A549 (cell line): ENCODE results near the gene LEMD1. TPM values are rescaled to one million over a fixed set of nuclear protein-coding genes. Genes with fewer than 3 reads are reported as not detected.

Experiments
- ATAC-seq, 2 experiments: fragments of 200-7000 bp in 1 of 2; fragments of >200 bp in 1 of 2; cut with Nextera tagmentation in 1 of 2; cut with Tn5 transposase in 1 of 2; 3 replicates each; pipeline versions ENCODE4 v1.8.0 to v1.9.1; 2018 to 2020; ENCODE audit warnings: mild to moderate bottlenecking in 1 of 2, moderate library complexity in 1 of 2
- CTCF ChIA-PET: fragments of 300-600 bp; sonication (Branson Sonifier 250); formaldehyde crosslinking; extraction: SDS; loops from one replicate; lab custom pipeline; 2021; ENCODE audit warnings: antibody characterized with exemption, inconsistent platforms; lab: Yijun Ruan, JAX
- POLR2A ChIA-PET: fragments of 350-600 bp; formaldehyde crosslinking; extraction: SDS; loops from one replicate; lab custom pipeline; 2021; ENCODE audit warnings: antibody characterized with exemption, inconsistent platforms; lab: Yijun Ruan, JAX
- DNase-seq, 2 experiments: peaks; one replicate each; pipeline versions ENCODE4 v3.0.0 to v3.0.0-alpha.2; 2011 to 2016; ENCODE audit warnings: low read depth in 1 of 2, low spot score in 1 of 2
- FAIRE-seq: peaks from 2 replicates; lab custom pipeline; 2011; peaks lifted over from hg19 to GRCh38; lab: Jason Lieb, UNC
- H3K27ac ChIP-seq, 2 experiments: fragments of >200 bp; sonication (Bioruptor Twin); formaldehyde crosslinking; 3 replicates each; pipeline ENCODE4 v1.5.1; 2016 to 2017
- H3K4me1 ChIP-seq: fragments of >200 bp; sonication (Bioruptor Twin); formaldehyde crosslinking; 3 replicates; pipeline ENCODE4 v1.6.1; 2016
- H3K4me2 ChIP-seq: fragments of >200 bp; sonication (Bioruptor Twin); formaldehyde crosslinking; 3 replicates; pipeline ENCODE4 v1.6.1; 2016
- H3K4me3 ChIP-seq: fragments of >200 bp; sonication (Bioruptor Twin); formaldehyde crosslinking; 3 replicates; pipeline ENCODE4 v1.5.1; 2016
- H3K9me3 ChIP-seq: fragments of >200 bp; sonication (Bioruptor Twin); formaldehyde crosslinking; 3 replicates; pipeline ENCODE4 v1.6.1; 2016
- CBX2 ChIP-seq: fragments of 200-600 bp; sonication (generic); IDR thresholded peaks from 2 replicates; pipeline ENCODE4 v1.6.1; 2016; ENCODE audit warnings: low read depth, mild to moderate bottlenecking, borderline replicate concordance
- CEBPB ChIP-seq, 2 experiments: fragments of >200 bp in 1 of 2; sonication (Bioruptor Twin) in 1 of 2; formaldehyde crosslinking in 1 of 2; IDR thresholded peaks; 2 replicates each; pipeline ENCODE4 v1.6.1; 2012 to 2016
- CHD2 ChIP-seq: fragments of 150-350 bp; IDR thresholded peaks from 2 replicates; pipeline ENCODE4 v1.6.1; 2014; ENCODE audit warnings: low read length; ENCODE audit not compliant: partially characterized antibody
- CHD4 ChIP-seq: fragments of 200-600 bp; sonication (generic); IDR thresholded peaks from 2 replicates; pipeline ENCODE4 v1.6.1; 2016; ENCODE audit warnings: antibody characterized with exemption, mild to moderate bottlenecking, borderline replicate concordance
- EHMT2 ChIP-seq: fragments of 200-600 bp; sonication (generic); IDR thresholded peaks from 2 replicates; pipeline ENCODE4 v1.6.1; 2016; ENCODE audit warnings: antibody characterized with exemption, low read depth, mild to moderate bottlenecking, moderate library complexity
- EP300 ChIP-seq, 2 experiments: fragments of >200 bp; sonication (Bioruptor Twin); formaldehyde crosslinking; IDR thresholded peaks; 2 replicates in 1 of 2; 3 replicates in 1 of 2; pipeline ENCODE4 v1.6.1; 2016 to 2017
- FOSL2 ChIP-seq, 2 experiments: fragments of 450-650 bp in 1 of 2; fragments of >200 bp in 1 of 2; sonication (Bioruptor Twin) in 1 of 2; formaldehyde crosslinking; IDR thresholded peaks; 2 replicates each; pipeline versions ENCODE4 v1.5.0 to v1.6.1; 2016 to 2020; ENCODE audit warnings: mild to moderate bottlenecking in 1 of 2, moderate library complexity in 1 of 2
- FOXS1 ChIP-seq: fragments of 250-450 bp; sonication (Bioruptor Pico); IDR thresholded peaks from 2 replicates; pipeline ENCODE4 v1.5.0; 2020; ENCODE audit warnings: mild to moderate bottlenecking, moderate library complexity
- HEYL ChIP-seq: fragments of 250-450 bp; sonication (Bioruptor Pico); IDR thresholded peaks from 2 replicates; pipeline ENCODE4 v1.8.0; 2021; ENCODE audit warnings: mild to moderate bottlenecking, moderate library complexity
- HOXB5 ChIP-seq: fragments of 250-450 bp; sonication (Bioruptor Pico); IDR thresholded peaks from 2 replicates; pipeline ENCODE4 v1.5.0; 2020; ENCODE audit warnings: mild to moderate bottlenecking, moderate library complexity
- JUN ChIP-seq, 2 experiments: fragments of >200 bp; sonication (Bioruptor Twin); formaldehyde crosslinking; IDR thresholded peaks; 2 replicates in 1 of 2; 3 replicates in 1 of 2; pipeline ENCODE4 v1.6.1; 2016 to 2017
- JUNB ChIP-seq: fragments of >200 bp; sonication (Bioruptor Twin); formaldehyde crosslinking; IDR thresholded peaks from 2 replicates; pipeline ENCODE4 v1.6.1; 2016
- KDM1A ChIP-seq: fragments of 200-600 bp; sonication (generic); IDR thresholded peaks from 2 replicates; pipeline ENCODE4 v1.6.1; 2016; ENCODE audit warnings: low read depth, mild to moderate bottlenecking
- MAFK ChIP-seq: fragments of 450-650 bp; IDR thresholded peaks from 2 replicates; pipeline ENCODE4 v1.6.1; 2014; ENCODE audit not compliant: partially characterized antibody
- NFE2L2 ChIP-seq: fragments of 150-350 bp; conservative IDR thresholded peaks from 2 replicates; pipeline ENCODE4 v1.6.1; 2014; ENCODE audit warnings: low read length
- NPAS2 ChIP-seq: fragments of 250-450 bp; sonication (Bioruptor Pico); IDR thresholded peaks from 2 replicates; pipeline ENCODE4 v1.8.0; 2022; ENCODE audit warnings: mild to moderate bottlenecking, moderate library complexity, borderline replicate concordance
- NR3C1 ChIP-seq: fragments of >200 bp; sonication (Bioruptor Twin); formaldehyde crosslinking; IDR thresholded peaks from 3 replicates; pipeline ENCODE4 v1.6.1; 2017
- RAD21 ChIP-seq, 2 experiments: fragments of >200 bp in 1 of 2; sonication (Bioruptor Twin) in 1 of 2; formaldehyde crosslinking in 1 of 2; IDR thresholded peaks in 1 of 2; conservative IDR thresholded peaks in 1 of 2; 2 replicates in 1 of 2; 3 replicates in 1 of 2; pipeline ENCODE4 v1.6.1; 2012 to 2018; ENCODE audit warnings: inconsistent platforms in 1 of 2
- RCOR1 ChIP-seq: fragments of 150-350 bp; IDR thresholded peaks from 2 replicates; pipeline ENCODE4 v1.6.1; 2014; ENCODE audit warnings: antibody characterized with exemption, low read length, low read depth
- RFX5 ChIP-seq: fragments of 450-650 bp; IDR thresholded peaks from 2 replicates; pipeline ENCODE4 v1.7.1; 2014; ENCODE audit warnings: antibody characterized with exemption, mild to moderate bottlenecking, moderate library complexity
- RNF2 ChIP-seq: fragments of 200-600 bp; sonication (generic); IDR thresholded peaks from 2 replicates; pipeline ENCODE4 v1.6.1; 2016; ENCODE audit warnings: low read depth, mild to moderate bottlenecking, antibody characterized with exemption, moderate library complexity, borderline replicate concordance
- SMC3 ChIP-seq: fragments of >200 bp; sonication (Bioruptor Twin); formaldehyde crosslinking; IDR thresholded peaks from 3 replicates; pipeline ENCODE4 v1.6.1; 2018; ENCODE audit warnings: inconsistent platforms
- ZSCAN20 ChIP-seq: fragments of 250-450 bp; sonication (Bioruptor Pico); IDR thresholded peaks from 2 replicates; pipeline ENCODE4 v1.8.0; 2022; ENCODE audit warnings: mild to moderate bottlenecking, moderate library complexity
- WGBS: methylation state at CpG from one replicate; pipeline ENCODE4 v1.1.6; 2017; ENCODE audit errors: missing lambda C conversion rate; 5-methylcytosine and 5-hydroxymethylcytosine counted together
- polyA plus RNA-seq, 4 experiments: library from polyadenylated mRNA; depleted of rRNA in 3 of 4; stranded (reverse); fragments of >200 nt; fragmentation: RNase III in 1 of 4; extraction: RNeasy Plus Mini Kit Qiagen cat#74134 plus additional on column Dnase treatment in 1 of 4; gene quantifications; 2 replicates in 3 of 4; 3 replicates in 1 of 4; pipeline ENCODE4 v1.2.3, GENCODE V29; 2011 to 2017
- TF ChIP-seq, protein P1 (sequence below): fragments of 250-450 bp; sonication (Bioruptor Pico); IDR thresholded peaks from 2 replicates; pipeline ENCODE4 v1.5.0; 2020; ENCODE audit warnings: low read depth, mild to moderate bottlenecking, moderate library complexity
- TF ChIP-seq, protein P2 (sequence below): IDR thresholded peaks from 2 replicates; pipeline ENCODE4 v1.6.1; 2012

LEMD1 gene
- polyA plus RNA-seq, 2 of the 4 experiments (the other 2 are of a cell fraction): 0.14 to 0.18 TPM

DNA sequence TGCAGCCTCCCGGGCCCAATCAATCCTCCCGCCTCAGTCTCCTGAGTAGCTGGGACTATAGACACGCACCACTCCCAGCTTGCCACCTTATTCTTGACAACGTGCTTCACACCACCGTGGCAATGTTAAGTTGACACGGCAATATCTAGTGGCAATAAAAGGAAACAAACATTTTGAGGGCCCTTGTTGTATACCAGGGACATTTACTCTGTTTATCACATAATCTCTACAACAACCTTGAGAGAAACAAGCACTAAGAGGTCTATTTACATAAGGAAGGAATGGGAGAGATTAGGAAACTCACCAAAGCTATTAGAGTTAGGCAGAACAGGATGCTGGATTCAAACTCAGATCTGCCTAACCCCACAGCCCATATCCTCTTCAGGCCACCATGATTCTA, 68.2 kb downstream of the LEMD1 start (continued):
- TF ChIP-seq RAD21 (conservative IDR thresholded peaks at IDR 0.05 in 1 of 2, IDR thresholded peaks at IDR 0.05 in 1 of 2) (no peak), JUNB (no peak), HEYL (CRISPR knock-in tag) (no peak), CBX2 (no peak), NPAS2 (no peak)
- TF ChIP-seq, protein P1, sequence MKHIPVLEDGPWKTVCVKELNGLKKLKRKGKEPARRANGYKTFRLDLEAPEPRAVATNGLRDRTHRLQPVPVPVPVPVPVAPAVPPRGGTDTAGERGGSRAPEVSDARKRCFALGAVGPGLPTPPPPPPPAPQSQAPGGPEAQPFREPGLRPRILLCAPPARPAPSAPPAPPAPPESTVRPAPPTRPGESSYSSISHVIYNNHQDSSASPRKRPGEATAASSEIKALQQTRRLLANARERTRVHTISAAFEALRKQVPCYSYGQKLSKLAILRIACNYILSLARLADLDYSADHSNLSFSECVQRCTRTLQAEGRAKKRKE (CRISPR knock-in tag): no peak
- TF ChIP-seq, all 56 proteins: peak for 0

DNA sequence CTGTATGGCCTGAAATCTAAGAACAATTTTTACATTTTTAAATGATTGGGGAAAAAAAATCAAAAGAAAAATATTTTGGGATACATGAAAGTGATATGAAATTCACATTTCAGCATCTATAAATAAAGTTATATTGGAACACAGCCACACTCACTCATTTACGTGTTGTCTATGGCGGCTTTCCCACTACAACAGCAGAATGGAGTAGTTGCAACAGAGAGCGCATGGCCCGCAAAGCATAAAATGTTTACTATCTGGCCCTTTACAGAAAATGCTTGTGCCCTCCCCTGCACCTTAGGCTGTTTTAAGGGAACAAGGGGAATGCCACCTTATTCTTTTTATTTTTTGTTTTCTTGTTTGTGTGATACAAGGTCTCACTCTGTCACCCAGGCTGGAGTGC, 68.7 kb downstream of the LEMD1 start:
- no peak for FAIRE-seq
- ChIA-PET POLR2A (no interaction called here), CTCF (interaction anchor here (0.9 to 67.1 kb wide), 31 partner anchors 7 to 334 kb away, joined by 3 to 3627 read pairs (median 10); partner anchors contain the start of genes BLACAT1, NUAK2 and TMCC2)
- Histone ChIP-seq H3K4me1 (peaks cover 25% of the 10 kb centered on the region), H3K4me3 (no peak overlapping the region), H3K4me2 (no peak overlapping the region), H3K9me3 (no peaks in the 10 kb centered on the region), H3K27ac (no peak overlapping the region)
- no peak for ATAC-seq
- DNase-seq: no peak
- TF ChIP-seq CEBPB (IDR thresholded peaks at IDR 0.05): no peak
- no peak for TF ChIP-seq CHD4
- TF ChIP-seq ZSCAN20 (CRISPR knock-in tag): no peak
- no peak for TF ChIP-seq HOXB5 (CRISPR knock-in tag)
- no peak for TF ChIP-seq JUN (IDR thresholded peaks at IDR 0.05)
- WGBS: 93% methylated on average over 4 of the region's 4 CpGs

DNA sequence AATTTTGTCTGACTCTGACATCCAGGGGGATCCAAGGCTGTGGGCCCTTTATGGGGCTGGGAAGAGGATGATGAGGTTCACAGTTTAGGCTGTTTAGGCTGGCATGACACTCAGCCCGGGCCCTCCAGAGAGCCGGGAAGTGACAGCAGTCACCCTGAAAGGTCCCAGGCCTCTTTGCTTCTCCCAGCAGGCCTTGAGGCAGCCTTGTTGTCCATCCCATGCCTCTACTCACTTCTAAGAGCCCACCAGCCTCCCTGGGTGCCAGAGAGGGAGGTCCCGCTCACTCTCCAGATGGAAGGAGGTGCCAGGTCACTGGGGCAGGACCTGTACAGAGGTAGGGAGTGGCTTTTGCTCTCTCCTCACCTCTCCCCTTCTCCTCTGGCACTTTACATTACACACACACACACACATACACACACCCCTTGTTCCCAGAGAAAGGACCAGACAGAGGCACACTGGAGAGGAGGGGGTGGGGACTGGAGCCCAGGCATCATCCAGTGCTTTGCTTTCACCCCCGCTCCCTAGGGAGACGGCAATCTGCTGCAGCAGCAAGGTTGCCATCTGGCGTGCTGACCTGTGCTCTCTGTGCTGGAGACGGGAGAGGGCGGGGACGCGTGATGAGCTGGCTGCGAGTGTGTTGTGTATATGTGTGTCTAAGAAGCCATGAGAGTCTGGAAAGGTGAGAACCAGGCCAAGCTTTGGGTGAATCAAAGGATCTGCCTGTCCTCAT, 69.7 kb downstream of the LEMD1 start:
- ChIA-PET POLR2A (no interaction called here), CTCF (interaction anchor here (0.9 to 67.1 kb wide), 12 partner anchors 14 to 239 kb away, joined by 3 to 3627 read pairs (median 17); partner anchors contain the start of genes NUAK2 and TMCC2)
- Histone ChIP-seq H3K4me2 (0 out of 3 replicates have a peak overlapping the region, but pooled peaks have one; percentile 2), H3K27ac (0 out of 6 replicates have a peak overlapping the region, but pooled peaks of 1 of the 2 experiments have one; percentile 38), H3K9me3 (no peaks in the 10 kb centered on the region), H3K4me1 (peaks cover 25% of the 10 kb centered on the region), H3K4me3 (no peak overlapping the region)
- ATAC-seq (peak; percentile 41 to 67; a peak in 4 of 6 replicates), DNase-seq (peak in 1 of 2 experiments; percentile 53), FAIRE-seq (no peak)
- WGBS: 54% methylated on average over 10 of the region's 11 CpGs
- TF ChIP-seq SMC3: no peak

DNA sequence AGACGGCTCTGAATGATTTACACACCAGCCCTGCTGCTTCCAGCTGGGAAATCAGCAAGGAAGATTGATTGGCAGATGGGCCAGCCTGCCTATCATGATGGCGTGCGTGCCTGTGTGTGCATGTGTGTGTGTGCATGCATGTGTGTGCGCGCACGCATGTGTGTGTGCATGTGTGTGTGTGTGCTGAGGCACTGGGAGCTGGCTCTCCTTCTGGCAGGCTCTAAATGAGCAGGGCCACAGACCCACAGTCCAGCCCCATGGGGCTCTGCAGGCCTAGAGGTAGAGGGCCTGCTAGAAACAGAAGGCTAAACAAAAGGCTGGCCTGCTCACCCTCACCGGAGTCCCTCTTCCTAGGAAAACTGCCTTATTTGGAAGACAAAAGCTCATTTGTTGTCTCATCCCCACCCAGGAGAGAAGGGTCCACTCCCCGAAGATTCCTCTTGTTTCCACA, 71.1 kb downstream of the LEMD1 start:
- DNase-seq: no peak
- ChIA-PET CTCF (interaction anchor here (0.9 to 67.1 kb wide), 11 partner anchors 13 to 307 kb away, joined by 3 to 3627 read pairs (median 6); partner anchors contain the start of gene NUAK2), POLR2A (no interaction called here)
- TF ChIP-seq RFX5: no peak
- TF ChIP-seq NFE2L2: no peak
- TF ChIP-seq CHD2: no peak
- Histone ChIP-seq H3K4me2 (no peak overlapping the region), H3K27ac (no peak overlapping the region), H3K9me3 (no peaks in the 10 kb centered on the region), H3K4me1 (peaks cover 25% of the 10 kb centered on the region), H3K4me3 (no peak overlapping the region)
- ATAC-seq: no peak
- FAIRE-seq: no peak
- 75% methylated on average over 6 of the region's 8 CpGs for WGBS

DNA sequence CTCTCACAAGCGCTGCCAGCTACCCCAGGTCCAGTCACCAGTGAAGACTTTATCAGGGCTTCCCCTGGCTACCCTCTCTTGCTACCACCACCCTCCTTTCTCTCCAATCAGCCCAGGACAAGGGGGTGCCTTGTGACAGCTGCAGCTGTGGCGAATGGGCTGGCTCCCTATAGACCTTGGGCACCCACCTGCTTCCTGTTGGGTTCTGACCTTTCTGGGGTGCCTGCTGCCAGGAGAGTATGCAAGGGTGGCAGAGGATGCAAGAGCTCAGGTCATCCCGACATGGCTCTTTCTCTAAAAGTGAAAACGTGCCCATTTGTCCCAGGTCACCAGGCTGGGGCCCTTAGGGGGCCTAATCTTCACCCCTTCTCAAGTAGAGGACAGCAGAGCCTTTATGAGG, 71.7 kb downstream of the LEMD1 start:
- ATAC-seq (no peak), DNase-seq (no peak), FAIRE-seq (no peak)
- no peak overlapping the region for H3K4me2 ChIP-seq
- WGBS: 53% methylated on average over 4 of the region's 4 CpGs
- ChIA-PET CTCF (interaction anchor here (0.6 to 67.1 kb wide), 12 partner anchors 9 to 187 kb away, joined by 3 to 3627 read pairs (median 5); partner anchors contain the start of gene NUAK2), POLR2A (no interaction called here)
- H3K4me3 ChIP-seq: no peak overlapping the region
- H3K4me1 ChIP-seq: peaks cover 22% of the 10 kb centered on the region
- no peaks in the 10 kb centered on the region for H3K9me3 ChIP-seq
- no peak overlapping the region for H3K27ac ChIP-seq
- TF ChIP-seq NR3C1 (no peak), ZSCAN20 (CRISPR knock-in tag) (no peak), KDM1A (no peak), FOSL2 (IDR thresholded peaks at IDR 0.05) (no peak), FOSL2 (CRISPR knock-in tag; IDR thresholded peaks at IDR 0.05) (no peak), FOXS1 (CRISPR knock-in tag) (no peak), RNF2 (no peak), RCOR1 (no peak), RAD21 (conservative IDR thresholded peaks at IDR 0.05 in 1 of 2, IDR thresholded peaks at IDR 0.05 in 1 of 2) (no peak), EP300 (IDR thresholded peaks at IDR 0.05) (no peak), MAFK (no peak), EHMT2 (no peak)
- TF ChIP-seq, protein P1 (CRISPR knock-in tag): no peak
- TF ChIP-seq, protein P2, sequence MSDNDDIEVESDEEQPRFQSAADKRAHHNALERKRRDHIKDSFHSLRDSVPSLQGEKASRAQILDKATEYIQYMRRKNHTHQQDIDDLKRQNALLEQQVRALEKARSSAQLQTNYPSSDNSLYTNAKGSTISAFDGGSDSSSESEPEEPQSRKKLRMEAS: no peak
